Myocyte (in vitro differentiated cells): Measurements from ENCODE around the gene SERPINB2. TPM values are rescaled to one million over a fixed set of nuclear protein-coding genes. Genes with fewer than 3 reads are reported as not detected.
"Not testable (repeated sequence)": the region's sequence is repeated elsewhere in the genome, so short reads cannot be mapped to it uniquely, and the experiment has no call there.

Experiments used
- DNase-seq: peaks from one replicate; pipeline ENCODE4 v3.0.0-alpha.2; 2012; ENCODE audit warnings: low read depth
- total RNA-seq: library from RNA; depleted of rRNA; stranded (reverse); fragments of >200 nt; gene quantifications from 2 replicates; pipeline ENCODE4 v1.2.3, GENCODE V29; 2014

The SERPINB2 gene
- total RNA-seq, 1 donor from 2014 or later: 0.40 TPM

- DNase-seq: no peak
Observed at GRCh38 chr18:63930773-63931354, 43.4 kb downstream of the SERPINB2 start.

DNA sequence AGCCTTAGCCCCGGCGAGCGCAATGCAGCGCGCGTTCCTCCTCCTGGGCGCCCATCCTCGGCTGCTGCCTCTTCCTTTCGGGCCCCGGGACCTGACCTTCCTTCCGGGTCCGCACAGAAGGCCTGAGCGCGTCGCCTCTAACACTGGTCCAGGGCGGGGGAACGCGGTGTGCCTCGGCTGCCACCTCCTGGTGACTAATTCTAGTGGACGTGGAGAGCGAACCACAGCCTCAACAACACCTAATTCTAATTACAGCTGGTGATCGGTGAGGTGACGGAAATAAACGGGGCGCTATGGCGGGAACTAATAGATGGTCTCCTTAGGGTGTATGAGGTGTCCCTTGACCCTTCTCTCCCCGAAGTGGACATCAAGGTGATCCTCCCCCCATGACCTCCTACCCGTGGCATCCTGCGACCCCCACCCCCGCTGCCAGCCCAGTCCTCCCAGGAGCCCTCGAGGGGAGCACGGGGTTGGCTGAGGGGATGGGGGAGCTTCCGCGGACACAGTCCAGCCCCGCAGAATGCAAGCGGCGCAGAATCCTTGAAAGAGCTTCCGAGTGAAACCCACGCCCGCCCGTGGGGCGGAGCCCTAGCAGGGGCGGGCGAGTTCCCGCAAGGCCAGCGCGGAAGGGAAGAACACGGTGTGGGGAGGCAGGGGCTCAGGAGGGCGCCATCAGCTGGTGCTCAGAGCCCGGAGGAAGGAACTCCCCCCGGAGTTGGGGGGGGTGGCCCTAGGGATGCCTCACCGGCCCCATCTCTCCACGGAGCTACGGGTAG is 48.8 kb downstream of the SERPINB2 start:
- DNase-seq: peak; percentile 77

DNA sequence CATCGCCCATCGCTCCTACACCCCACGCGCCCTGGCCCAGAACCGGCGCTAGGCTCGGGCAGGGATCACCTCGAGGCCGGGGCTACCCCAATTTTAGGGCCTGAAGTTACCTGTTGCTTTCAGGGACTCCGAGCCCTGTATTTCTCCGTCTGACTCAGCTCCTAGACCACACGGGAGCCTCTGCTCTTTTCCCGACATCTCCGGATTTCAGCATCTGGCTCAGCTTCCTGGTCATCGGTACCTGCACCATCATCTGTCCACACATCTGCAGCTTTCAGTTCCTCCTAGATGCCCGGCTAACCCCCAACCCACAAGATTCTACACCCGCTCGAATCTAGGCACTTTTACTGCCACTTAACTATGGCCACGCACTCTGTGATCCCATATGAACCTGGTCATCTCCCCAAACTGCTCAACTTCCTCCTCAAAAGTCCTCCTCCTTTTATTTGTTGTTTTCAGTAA is 49.5 kb downstream of the SERPINB2 start:
- DNase-seq: no peak

DNA sequence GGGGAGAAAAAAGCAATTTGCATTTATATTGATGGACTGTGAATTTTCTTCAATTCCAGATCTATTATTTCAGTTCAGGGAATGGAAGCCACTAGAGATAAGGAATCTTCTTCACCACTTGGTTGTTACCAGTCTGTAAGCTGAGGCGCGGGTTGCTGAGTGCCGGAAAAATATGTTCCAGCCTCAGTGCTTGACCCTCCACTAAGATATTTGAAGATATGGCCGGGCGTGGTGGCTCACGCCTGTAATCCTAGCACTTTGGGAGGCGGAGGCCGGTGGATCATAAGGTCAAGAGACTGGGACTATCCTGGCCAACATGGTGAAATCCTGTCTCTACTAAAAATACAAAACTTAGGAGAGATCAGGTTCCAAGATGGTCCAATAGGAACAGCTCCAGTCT is 52.5 kb downstream of the SERPINB2 start:
- no peak for DNase-seq

DNA sequence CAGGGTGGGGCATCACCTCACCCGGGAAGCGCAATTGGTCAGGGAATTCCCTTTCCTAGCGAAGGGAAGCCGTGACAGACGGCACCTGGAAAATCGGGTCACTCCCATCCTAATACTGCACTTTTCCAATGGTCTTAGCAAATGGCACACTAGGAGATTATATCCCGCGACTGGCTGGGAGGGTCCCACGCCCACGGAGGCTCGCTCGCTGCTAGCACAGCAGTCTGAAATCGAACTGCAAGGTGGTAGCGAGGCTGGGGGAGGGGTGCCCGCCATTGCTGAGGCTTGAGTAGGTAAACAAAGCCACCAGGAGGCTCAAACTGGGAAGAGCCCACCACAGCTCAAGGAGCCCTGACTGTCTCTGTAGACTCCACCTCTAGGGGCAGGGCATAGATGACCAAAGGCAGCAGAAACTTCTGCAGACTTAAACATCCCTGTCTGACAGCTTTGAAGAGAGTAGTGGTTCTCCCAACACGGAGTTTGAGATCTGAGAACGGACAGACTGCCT is 53.1 kb downstream of the SERPINB2 start:
- DNase-seq: not testable (repeated sequence)

DNA sequence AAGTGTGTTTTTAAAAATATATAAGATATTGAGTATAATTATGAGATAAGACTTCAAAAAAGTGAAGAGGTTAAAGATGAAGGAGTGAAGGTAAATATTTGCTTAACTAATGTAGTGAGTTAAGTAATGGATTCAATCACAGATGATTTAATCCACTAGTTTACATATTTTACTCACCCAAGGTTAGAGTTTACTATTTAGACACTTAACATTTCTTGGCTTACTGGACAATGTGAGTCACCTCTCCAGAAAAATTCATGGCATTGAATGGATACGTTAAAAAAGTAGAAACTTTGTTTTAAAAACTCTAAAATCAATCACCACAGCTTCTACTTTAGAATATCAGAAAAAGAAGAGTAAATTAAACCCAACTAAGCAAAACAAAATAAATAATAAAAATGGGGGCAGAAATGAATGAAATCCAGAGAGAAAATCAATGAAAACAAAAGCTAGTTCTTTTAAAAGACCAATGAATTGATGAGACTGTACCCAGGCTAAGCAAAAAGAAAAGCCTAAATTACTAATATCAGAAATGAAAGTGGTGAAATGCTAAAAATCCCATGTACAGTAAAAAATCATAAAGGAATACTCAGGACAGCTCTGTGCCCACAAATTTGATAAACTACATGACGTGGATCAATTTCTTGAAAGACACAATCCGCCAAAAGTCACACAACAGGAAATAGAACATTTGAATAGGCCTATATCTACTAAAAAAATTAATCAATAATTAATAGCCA is 59.7 kb downstream of the SERPINB2 start:
- no peak for DNase-seq

- peak; percentile 10 for DNase-seq
Observed at GRCh38 chr18:63949068-63949737, 61.7 kb downstream of the SERPINB2 start, which contains the start of gene HMSD. Gene HMSD (plus strand): TSS chr18:63949301. CDS start chr18:63953456, 4,155 bp downstream.

GRCh38 chr18:63951302-63951705 is 63.8 kb downstream of the SERPINB2 start:
- DNase-seq: no peak

Other genes starting within 250 kb of the SERPINB2 start
- not detected in 2 replicates for gene SERPINB4, start 243.4 kb upstream of the SERPINB2 start, total RNA-seq
- gene SERPINB3, start 225.8 kb upstream of the SERPINB2 start, total RNA-seq: not detected in 2 replicates
- gene SERPINB11, start 184.7 kb upstream of the SERPINB2 start, total RNA-seq: not detected in 2 replicates
- gene SERPINB7, start 112.3 kb upstream of the SERPINB2 start, total RNA-seq: 4.5 and 6.4 TPM in 2 replicates
- not detected in 2 replicates for gene SERPINB10, start 20.3 kb downstream of the SERPINB2 start, total RNA-seq
- not detected in 2 replicates for gene HMSD, start 61.6 kb downstream of the SERPINB2 start, total RNA-seq
- gene SERPINB8, start 82.4 kb downstream of the SERPINB2 start, total RNA-seq: 4.8 and 5.7 TPM in 2 replicates